Measurements from ENCODE around the gene RASIP1. TPM values are rescaled to one million over a fixed set of nuclear protein-coding genes. Genes with fewer than 3 reads are reported as not detected.
"Not testable (repeated sequence)": the region's sequence is repeated elsewhere in the genome, so short reads cannot be mapped to it uniquely, and the experiment has no call there.

The RASIP1 gene
- total and polyA plus RNA-seq, 10 donors, result 15.1 to 78.1 (median 40.9) TPM

- WGBS, 5 donors, result 60 to 89% (median 68%) methylated on average over 13 of the region's 13 CpGs
- Histone ChIP-seq H3K4me1 (peaks cover 0 to 7% (median 0%) of the 10 kb centered on the region in 6 donors), H3K9me3 (no peaks in the 10 kb centered on the region), H3K27me3 (replicated peaks in 1 of 7) (peaks cover 0 to 23% (median 0%) of the 10 kb centered on the region in 7 donors), H3K4me3 (no peak overlapping the region), H3K27ac (peak overlapping the region in 5 of 8 donors; percentile 5 to 48 (median 44)), H3K36me3 (no peaks in the 10 kb centered on the region)
- intact Hi-C loops (cut with DNase I; ENCODE audit: low total_unique reads), result no loop called here
- DNase-seq, result no peak
- TF ChIP-seq CTCF (IDR thresholded peaks at IDR 0.05 in 8 of 11, conservative IDR thresholded peaks at IDR 0.05 in 3 of 11), result no peak
- no peak for TF ChIP-seq POLR2AphosphoS5 (IDR thresholded peaks at IDR 0.05)
- no peak for TF ChIP-seq POLR2A (IDR thresholded peaks at IDR 0.05)
Observed at GRCh38 chr19:48772503-48772953, 32.1 kb upstream of the RASIP1 start.

DNA sequence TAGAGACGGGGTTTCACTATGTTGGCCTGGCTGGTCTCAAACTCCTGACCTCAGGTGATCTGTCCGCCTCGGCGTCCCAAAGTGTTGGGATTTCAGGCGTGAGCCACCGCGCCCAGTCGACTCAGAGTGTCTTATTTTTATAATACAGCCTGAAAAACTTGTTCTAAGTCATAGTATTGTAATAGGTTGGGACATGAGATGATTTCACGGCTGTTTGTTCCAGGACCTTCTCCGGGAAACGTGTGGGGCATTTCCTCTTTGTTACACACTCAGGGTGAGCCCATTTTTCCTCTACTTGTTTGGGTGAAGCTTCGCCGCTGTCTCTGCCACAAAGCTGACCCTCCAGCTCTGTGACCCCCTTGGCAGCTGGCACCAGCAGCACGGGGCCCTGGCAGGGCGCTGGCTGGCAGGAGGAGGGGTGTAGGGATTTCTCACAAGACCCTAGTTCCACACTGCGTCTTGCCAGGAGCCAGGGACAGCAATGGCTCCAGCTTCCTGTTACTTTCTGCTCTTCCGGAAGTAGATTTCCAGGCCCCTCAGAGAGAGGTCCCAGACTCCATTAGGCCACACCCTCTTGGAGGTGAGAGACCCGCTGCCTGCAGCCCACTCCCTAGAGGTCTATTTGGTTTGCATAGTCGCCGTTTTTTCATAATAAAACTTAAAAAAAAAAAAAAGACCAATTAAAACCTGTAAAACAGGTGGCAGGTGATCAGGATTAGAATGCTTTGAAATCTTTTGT, 30.5 kb upstream of the RASIP1 start:
- H3K27ac ChIP-seq, result peak overlapping the region in 2 of 8 donors; percentile 38 to 54
- intact Hi-C loops (cut with DNase I; ENCODE audit: low total_unique reads), result no loop called here
- H3K4me1 ChIP-seq, result peaks cover 0 to 7% (median 0%) of the 10 kb centered on the region in 6 donors
- DNase-seq, result no peak
- no peak overlapping the region for H3K4me3 ChIP-seq
- no peak for TF ChIP-seq CTCF (IDR thresholded peaks at IDR 0.05 in 8 of 11, conservative IDR thresholded peaks at IDR 0.05 in 3 of 11)
- no peak for TF ChIP-seq POLR2AphosphoS5 (IDR thresholded peaks at IDR 0.05)
- no peak for TF ChIP-seq POLR2A (IDR thresholded peaks at IDR 0.05)
- H3K9me3 ChIP-seq, result no peaks in the 10 kb centered on the region
- no peaks in the 10 kb centered on the region for H3K36me3 ChIP-seq
- WGBS, 5 donors, result 77 to 87% (median 82%) methylated on average over 20 of the region's 20 CpGs
- peaks cover 0 to 23% (median 0%) of the 10 kb centered on the region in 7 donors for H3K27me3 ChIP-seq (replicated peaks in 1 of 7)

GRCh38 chr19:48770266-48770665, 29.9 kb upstream of the RASIP1 start:
- WGBS, 5 donors, result 78 to 93% (median 84%) methylated on average over 7 of the region's 7 CpGs
- Histone ChIP-seq H3K4me3 (no peak overlapping the region), H3K9me3 (no peaks in the 10 kb centered on the region), H3K27me3 (replicated peaks in 1 of 7) (peaks cover 0 to 29% (median 0%) of the 10 kb centered on the region in 7 donors), H3K4me1 (peaks cover 0 to 7% (median 0%) of the 10 kb centered on the region in 6 donors), H3K27ac (no peak overlapping the region), H3K36me3 (no peaks in the 10 kb centered on the region)
- TF ChIP-seq POLR2A (IDR thresholded peaks at IDR 0.05) (no peak), POLR2AphosphoS5 (IDR thresholded peaks at IDR 0.05) (no peak), CTCF (IDR thresholded peaks at IDR 0.05 in 8 of 11, conservative IDR thresholded peaks at IDR 0.05 in 3 of 11) (no peak)
- DNase-seq, result no peak
- intact Hi-C loops (cut with DNase I; ENCODE audit: low total_unique reads), result no loop called here

GRCh38 chr19:48768994-48769713, 28.7 kb upstream of the RASIP1 start:
- DNase-seq, result no peak
- Histone ChIP-seq H3K9me3 (no peaks in the 10 kb centered on the region), H3K4me3 (no peak overlapping the region), H3K36me3 (no peaks in the 10 kb centered on the region), H3K27me3 (replicated peaks in 1 of 7) (peaks cover 0 to 32% (median 0%) of the 10 kb centered on the region in 7 donors), H3K4me1 (peaks cover 0 to 7% (median 0%) of the 10 kb centered on the region in 6 donors), H3K27ac (no peak overlapping the region)
- 62 to 83% (median 72%) methylated on average over 11 of the region's 11 CpGs for WGBS, 5 donors
- TF ChIP-seq POLR2A (IDR thresholded peaks at IDR 0.05) (no peak), POLR2AphosphoS5 (IDR thresholded peaks at IDR 0.05) (no peak), CTCF (IDR thresholded peaks at IDR 0.05 in 8 of 11, conservative IDR thresholded peaks at IDR 0.05 in 3 of 11) (no peak)
- intact Hi-C loops (cut with DNase I; ENCODE audit: low total_unique reads), result no loop called here

DNA sequence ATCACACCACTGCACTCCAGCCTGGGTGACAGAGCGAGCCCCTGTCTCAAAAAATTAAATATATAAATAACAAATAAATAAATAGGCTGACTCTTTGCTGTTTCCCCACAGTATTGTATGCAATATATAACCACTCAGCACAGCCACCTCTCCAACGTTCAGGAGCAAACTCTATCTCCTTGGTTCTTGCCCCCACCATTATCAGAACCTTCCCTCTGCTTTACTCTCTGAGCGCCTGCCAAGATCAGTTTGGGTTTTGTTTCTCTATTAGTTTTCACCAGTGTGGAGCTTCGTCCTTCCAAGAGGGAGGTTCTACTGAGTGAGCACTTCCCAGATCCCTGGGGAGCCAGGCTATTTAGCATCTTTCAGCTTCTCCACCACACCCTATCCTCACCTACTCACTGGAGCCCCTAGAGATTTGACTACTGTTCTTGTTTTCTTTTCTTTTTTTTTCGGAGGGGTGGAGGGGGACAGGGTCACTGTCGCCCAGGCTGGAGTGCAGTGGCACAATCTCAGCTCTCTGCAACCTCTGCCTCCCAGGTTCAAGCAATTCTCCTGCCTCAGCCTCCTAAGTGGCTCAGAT, 27.9 kb upstream of the RASIP1 start:
- H3K27me3 ChIP-seq (replicated peaks in 1 of 7), result peaks cover 0 to 32% (median 0%) of the 10 kb centered on the region in 7 donors
- H3K27ac ChIP-seq; H3K4me3 ChIP-seq; DNase-seq; intact Hi-C loops (cut with DNase I; ENCODE audit: low total_unique reads); H3K36me3 ChIP-seq; H3K9me3 ChIP-seq; H3K4me1 ChIP-seq: not testable (repeated sequence)
- WGBS, 5 donors, result 53 to 58% (median 54%) methylated on average over 6 of the region's 6 CpGs

DNA sequence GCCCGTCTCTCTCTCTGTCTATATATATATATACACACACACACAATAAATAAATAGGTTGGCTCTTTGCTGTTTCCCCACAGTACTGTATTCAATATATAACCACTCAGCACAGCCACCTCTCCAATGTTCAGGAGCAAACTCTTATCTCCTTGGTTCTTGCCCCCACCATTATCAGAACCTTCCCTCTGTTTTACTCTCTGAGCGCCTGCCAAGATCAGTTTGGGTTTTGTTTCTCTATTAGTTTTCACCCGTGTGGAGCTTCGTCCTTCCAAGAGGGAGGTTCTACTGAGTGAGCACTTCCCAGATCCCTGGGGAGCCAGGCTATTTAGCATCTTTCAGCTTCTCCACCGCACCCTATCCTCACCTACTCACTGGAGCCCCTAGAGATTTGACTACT, 25.4 kb upstream of the RASIP1 start:
- H3K9me3 ChIP-seq; H3K4me3 ChIP-seq; H3K4me1 ChIP-seq; H3K27ac ChIP-seq; DNase-seq; intact Hi-C loops (cut with DNase I; ENCODE audit: low total_unique reads); H3K36me3 ChIP-seq: not testable (repeated sequence)
- H3K27me3 ChIP-seq (replicated peaks in 1 of 7), result peaks cover 0 to 29% (median 0%) of the 10 kb centered on the region in 7 donors
- 57 to 69% (median 64%) methylated on average over 4 to 5 of the region's 5 CpGs for WGBS, 5 donors

All from spleen (tissue), 11 donors.